SK-N-SH treated with all-trans-retinoic acid at 6 μM for 48 hours (cell line): Measurements from ENCODE around the gene FANCC.

Source experiments
- ISL1 ChIP-seq: fragments of 250-450 bp; sonication (Bioruptor Pico); IDR thresholded peaks from 2 replicates; pipeline ENCODE4 v2.1.2; 2022; ENCODE audit warnings: mild to moderate bottlenecking, moderate library complexity
- OSR1 ChIP-seq: fragments of 250-450 bp; sonication (Bioruptor Pico); IDR thresholded peaks from 2 replicates; pipeline ENCODE4 v1.8.0; 2022; ENCODE audit warnings: moderate library complexity, mild to moderate bottlenecking, inconsistent platforms
- SNAI2 ChIP-seq: fragments of 250-450 bp; sonication (Bioruptor Pico); IDR thresholded peaks from 2 replicates; pipeline ENCODE4 v1.5.0; 2020; ENCODE audit warnings: mild to moderate bottlenecking, moderate library complexity

GRCh38 chr9:95307538-95307937, 10.0 kb downstream of the FANCC start:
- no peak for TF ChIP-seq OSR1 (CRISPR knock-in tag)
- TF ChIP-seq ISL1 = no peak
- TF ChIP-seq SNAI2 (CRISPR knock-in tag) = no peak
